Neural crest cell (in vitro differentiated cells): ENCODE measurements around the gene CCDC77. TPM values are rescaled to one million over a fixed set of nuclear protein-coding genes. Genes with fewer than 3 reads are reported as not detected.

Experiments used
- DNase-seq: peaks from one replicate; pipeline ENCODE4 v3.0.0; 2021; ENCODE audit warnings: low read depth, mixed read lengths, low spot score
- H3K27ac Mint-ChIP-seq: one replicate; pipeline ENCODE4 v1.8.0; 2021; ENCODE audit warnings: mild to moderate bottlenecking, mixed read lengths; ENCODE audit not compliant: unreplicated experiment
- H3K27me3 Mint-ChIP-seq: 2 replicates; pipeline ENCODE4 v1.8.0; 2021; ENCODE audit warnings: low read depth, mild to moderate bottlenecking, mixed read lengths
- H3K36me3 Mint-ChIP-seq: 2 replicates; pipeline ENCODE4 v1.8.0; 2021; ENCODE audit warnings: low read depth, mild to moderate bottlenecking, mixed read lengths
- H3K4me1 Mint-ChIP-seq: 2 replicates; pipeline ENCODE4 v1.8.0; 2021; ENCODE audit warnings: mixed read lengths
- H3K4me3 Mint-ChIP-seq: one replicate; pipeline ENCODE4 v1.8.0; 2021; ENCODE audit warnings: mild to moderate bottlenecking, mixed read lengths
- H3K9me3 Mint-ChIP-seq: 2 replicates; pipeline ENCODE4 v1.8.0; 2021; ENCODE audit warnings: mixed read lengths
- CTCF ChIP-seq: fragments of 200-600 bp; sonication (generic); conservative IDR thresholded peaks from 2 replicates; pipeline ENCODE4 v1.5.0; 2021; ENCODE audit warnings: antibody characterized with exemption, mild to moderate bottlenecking
- total RNA-seq: library from RNA; stranded (reverse); gene quantifications from 2 replicates; pipeline ENCODE4 v1.2.1, GENCODE V29; 2021

Gene CCDC77
- total RNA-seq, 1 donor from 2014 or later = 28.6 TPM

- H3K9me3 Mint-ChIP-seq = no peaks in the 10 kb centered on the region
- no peak for DNase-seq
- no peak overlapping the region for H3K4me3 Mint-ChIP-seq
- no peaks in the 10 kb centered on the region for H3K4me1 Mint-ChIP-seq
- no peak overlapping the region for H3K27ac Mint-ChIP-seq
- no peak for TF ChIP-seq CTCF
- H3K36me3 Mint-ChIP-seq = no peaks in the 10 kb centered on the region
- H3K27me3 Mint-ChIP-seq = no peaks in the 10 kb centered on the region
Observed at GRCh38 chr12:447141-447540, 45.7 kb downstream of the CCDC77 start.

- TF ChIP-seq CTCF = no peak
- Mint-ChIP-seq H3K9me3 (no peaks in the 10 kb centered on the region), H3K36me3 (no peaks in the 10 kb centered on the region), H3K4me1 (no peaks in the 10 kb centered on the region), H3K27me3 (no peaks in the 10 kb centered on the region), H3K4me3 (no peak overlapping the region), H3K27ac (no peak overlapping the region)
- no peak for DNase-seq
Observed at GRCh38 chr12:449203-449602, 47.8 kb downstream of the CCDC77 start.

- TF ChIP-seq CTCF = no peak
- Mint-ChIP-seq H3K9me3 (no peaks in the 10 kb centered on the region), H3K27ac (no peak overlapping the region), H3K27me3 (peaks cover 8% of the 10 kb centered on the region), H3K4me3 (no peak overlapping the region), H3K4me1 (no peaks in the 10 kb centered on the region), H3K36me3 (no peaks in the 10 kb centered on the region)
- no peak for DNase-seq
Observed at GRCh38 chr12:450438-450837, 49.0 kb downstream of the CCDC77 start.

- Mint-ChIP-seq H3K27ac (no peak overlapping the region), H3K4me1 (no peaks in the 10 kb centered on the region), H3K9me3 (no peaks in the 10 kb centered on the region), H3K27me3 (peaks cover 29% of the 10 kb centered on the region), H3K36me3 (no peaks in the 10 kb centered on the region), H3K4me3 (no peak overlapping the region)
- TF ChIP-seq CTCF = no peak
- no peak for DNase-seq
Observed at GRCh38 chr12:452667-453210, 51.3 kb downstream of the CCDC77 start.

- no peaks in the 10 kb centered on the region for H3K9me3 Mint-ChIP-seq
- TF ChIP-seq CTCF = no peak
- no peak overlapping the region for H3K4me3 Mint-ChIP-seq
- H3K4me1 Mint-ChIP-seq = peaks cover 4% of the 10 kb centered on the region
- peaks cover 48% of the 10 kb centered on the region for H3K27me3 Mint-ChIP-seq
- DNase-seq = no peak
- H3K36me3 Mint-ChIP-seq = no peaks in the 10 kb centered on the region
- H3K27ac Mint-ChIP-seq = no peak overlapping the region
Observed at GRCh38 chr12:454833-455232, 53.4 kb downstream of the CCDC77 start.
